ENCODE measurements around the gene SLU7. TPM values are rescaled to one million over a fixed set of nuclear protein-coding genes. Genes with fewer than 3 reads are reported as not detected.

The SLU7 gene
- total RNA-seq, 1 donor from 2014 or later, result 41.2 TPM

GRCh38 chr5:160367261-160367660 lies 51.6 kb downstream of the SLU7 start:
- Histone ChIP-seq H3K36me3 (ENCODE audit: control insufficient read depth, insufficient read depth, low read length) (no peaks in the 10 kb centered on the region), H3K4me3 (ENCODE audit: low read depth, low read length) (no peak overlapping the region), H3K27me3 (ENCODE audit: control insufficient read depth, insufficient read depth, low read length) (peaks cover 8% of the 10 kb centered on the region)
- no peak for DNase-seq (ENCODE audit: low read depth)
- TF ChIP-seq, protein P1, sequence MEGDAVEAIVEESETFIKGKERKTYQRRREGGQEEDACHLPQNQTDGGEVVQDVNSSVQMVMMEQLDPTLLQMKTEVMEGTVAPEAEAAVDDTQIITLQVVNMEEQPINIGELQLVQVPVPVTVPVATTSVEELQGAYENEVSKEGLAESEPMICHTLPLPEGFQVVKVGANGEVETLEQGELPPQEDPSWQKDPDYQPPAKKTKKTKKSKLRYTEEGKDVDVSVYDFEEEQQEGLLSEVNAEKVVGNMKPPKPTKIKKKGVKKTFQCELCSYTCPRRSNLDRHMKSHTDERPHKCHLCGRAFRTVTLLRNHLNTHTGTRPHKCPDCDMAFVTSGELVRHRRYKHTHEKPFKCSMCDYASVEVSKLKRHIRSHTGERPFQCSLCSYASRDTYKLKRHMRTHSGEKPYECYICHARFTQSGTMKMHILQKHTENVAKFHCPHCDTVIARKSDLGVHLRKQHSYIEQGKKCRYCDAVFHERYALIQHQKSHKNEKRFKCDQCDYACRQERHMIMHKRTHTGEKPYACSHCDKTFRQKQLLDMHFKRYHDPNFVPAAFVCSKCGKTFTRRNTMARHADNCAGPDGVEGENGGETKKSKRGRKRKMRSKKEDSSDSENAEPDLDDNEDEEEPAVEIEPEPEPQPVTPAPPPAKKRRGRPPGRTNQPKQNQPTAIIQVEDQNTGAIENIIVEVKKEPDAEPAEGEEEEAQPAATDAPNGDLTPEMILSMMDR (IDR thresholded peaks at IDR 0.05; ENCODE audit: insufficient read depth, low read length, poor library complexity, severe bottlenecking), result no peak

GRCh38 chr5:160366230-160366629 lies 52.7 kb downstream of the SLU7 start:
- H3K4me3 ChIP-seq (ENCODE audit: low read depth, low read length), result no peak overlapping the region
- H3K36me3 ChIP-seq (ENCODE audit: control insufficient read depth, insufficient read depth, low read length), result no peaks in the 10 kb centered on the region
- peaks cover 8% of the 10 kb centered on the region for H3K27me3 ChIP-seq (ENCODE audit: control insufficient read depth, insufficient read depth, low read length)
- no peak for DNase-seq (ENCODE audit: low read depth)
- TF ChIP-seq, protein P1 (IDR thresholded peaks at IDR 0.05; ENCODE audit: insufficient read depth, low read length, poor library complexity, severe bottlenecking), result no peak

DNA sequence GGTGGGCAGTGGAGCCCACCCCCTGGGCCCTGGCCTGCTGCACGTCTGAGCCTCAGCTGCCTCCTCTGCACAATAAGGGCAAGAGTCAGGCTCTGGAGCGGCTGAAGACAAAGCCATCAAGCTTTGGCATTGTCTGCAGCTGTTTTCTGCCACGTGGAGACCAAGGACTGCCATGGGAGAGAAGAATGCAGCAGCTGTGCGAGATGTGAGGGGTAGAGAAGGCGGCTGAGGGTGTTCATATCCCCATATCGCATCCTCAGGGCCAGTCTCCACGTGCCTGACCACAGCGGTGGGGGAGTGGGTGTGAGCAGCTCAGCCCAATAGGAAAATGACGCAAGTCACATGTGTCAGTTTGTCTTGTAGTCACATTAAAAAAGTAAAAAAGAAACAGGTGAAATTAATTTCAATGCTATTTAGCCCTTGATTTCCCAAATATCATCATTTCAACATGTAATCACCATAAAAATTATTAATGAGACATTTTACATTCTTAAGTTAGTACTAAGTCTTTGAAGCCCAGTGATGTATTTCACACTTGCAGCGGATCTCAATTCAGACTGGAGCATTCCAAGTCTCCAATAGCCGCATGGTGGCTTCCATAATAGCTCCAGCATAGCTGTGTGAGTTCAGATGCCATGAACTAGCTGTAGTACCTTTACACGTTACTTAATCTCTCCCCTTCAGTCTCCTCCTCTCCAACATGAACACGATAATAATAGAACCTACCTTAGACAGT lies 55.1 kb downstream of the SLU7 start:
- H3K4me3 ChIP-seq (ENCODE audit: low read depth, low read length), result no peak overlapping the region
- DNase-seq (ENCODE audit: low read depth), result no peak
- TF ChIP-seq, protein P1 (IDR thresholded peaks at IDR 0.05; ENCODE audit: insufficient read depth, low read length, poor library complexity, severe bottlenecking), result no peak
- H3K36me3 ChIP-seq (ENCODE audit: control insufficient read depth, insufficient read depth, low read length), result no peaks in the 10 kb centered on the region
- no peaks in the 10 kb centered on the region for H3K27me3 ChIP-seq (ENCODE audit: control insufficient read depth, insufficient read depth, low read length)

DNA sequence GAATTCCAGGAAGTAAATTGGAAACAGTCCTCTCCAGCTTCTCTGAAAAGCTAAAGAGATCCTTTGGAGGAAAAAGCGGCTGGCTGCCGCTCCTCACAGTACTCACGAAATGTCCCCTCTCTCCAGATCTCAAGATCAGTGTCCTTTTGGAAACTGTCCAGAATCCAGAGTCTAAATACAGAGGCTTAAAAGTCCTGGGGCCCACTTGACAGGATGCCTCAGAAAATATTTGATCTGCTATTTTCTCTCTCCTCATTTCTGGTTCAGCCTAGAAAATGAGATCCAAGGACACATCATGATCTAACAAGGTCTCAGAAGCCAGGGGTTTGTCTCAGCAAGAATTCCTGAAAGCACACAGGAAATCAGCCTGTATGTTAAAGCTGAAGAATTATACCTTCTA lies 55.7 kb downstream of the SLU7 start:
- no peaks in the 10 kb centered on the region for H3K27me3 ChIP-seq (ENCODE audit: control insufficient read depth, insufficient read depth, low read length)
- DNase-seq (ENCODE audit: low read depth), result no peak
- TF ChIP-seq, protein P1 (IDR thresholded peaks at IDR 0.05; ENCODE audit: insufficient read depth, low read length, poor library complexity, severe bottlenecking), result no peak
- no peaks in the 10 kb centered on the region for H3K36me3 ChIP-seq (ENCODE audit: control insufficient read depth, insufficient read depth, low read length)
- no peak overlapping the region for H3K4me3 ChIP-seq (ENCODE audit: low read depth, low read length)

DNA sequence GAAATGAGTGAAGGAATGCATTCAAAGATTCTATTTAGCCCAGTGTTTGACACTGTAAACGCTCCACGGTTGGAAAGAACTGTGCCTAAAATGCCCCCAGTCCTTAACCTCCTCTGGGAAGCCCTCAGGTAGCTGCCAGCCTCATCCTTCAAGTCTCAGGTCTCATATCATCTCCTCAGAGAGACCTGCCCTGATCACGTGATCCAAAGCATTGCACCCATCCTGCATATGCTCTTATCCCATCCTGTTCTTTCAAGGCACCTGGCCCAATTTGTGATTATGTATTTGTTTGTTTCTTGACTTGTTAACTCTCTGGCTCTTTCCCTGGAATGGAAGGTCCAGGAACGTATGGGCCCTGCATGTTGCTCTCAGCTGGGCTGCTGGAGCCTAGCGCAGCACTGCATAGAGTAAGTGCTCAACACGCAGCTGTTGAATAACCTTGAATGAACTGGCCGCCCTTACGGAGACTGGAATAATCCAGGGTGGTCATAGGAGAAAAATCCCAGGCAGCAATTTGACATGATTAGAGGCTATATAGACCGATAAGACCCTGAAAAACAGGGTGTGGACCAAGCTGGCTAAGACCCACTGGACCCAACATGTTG lies 57.2 kb downstream of the SLU7 start:
- TF ChIP-seq, protein P1 (IDR thresholded peaks at IDR 0.05; ENCODE audit: insufficient read depth, low read length, poor library complexity, severe bottlenecking), result no peak
- no peak overlapping the region for H3K4me3 ChIP-seq (ENCODE audit: low read depth, low read length)
- no peaks in the 10 kb centered on the region for H3K36me3 ChIP-seq (ENCODE audit: control insufficient read depth, insufficient read depth, low read length)
- H3K27me3 ChIP-seq (ENCODE audit: control insufficient read depth, insufficient read depth, low read length), result no peaks in the 10 kb centered on the region
- no peak for DNase-seq (ENCODE audit: low read depth)

All from kidney epithelial cell (primary cell).